GDM1 (cell line): ENCODE data around the gene TIPARP.

Source experiments
- DNase-seq: peaks from one replicate; lab custom pipeline; 2025; lab: John Stamatoyannopoulos, UW

The TIPARP gene

GRCh38 chr3:156741935-156742334 is 67.5 kb downstream of the TIPARP start:
- DNase-seq = no peak

- no peak for DNase-seq
These were observed 68.0 kb downstream of the TIPARP start for GRCh38 chr3:156742401-156742800.

GRCh38 chr3:156743859-156744258 is 69.5 kb downstream of the TIPARP start:
- no peak for DNase-seq

GRCh38 chr3:156744631-156745030 is 70.2 kb downstream of the TIPARP start:
- DNase-seq = no peak

- no peak for DNase-seq
These were observed 71.4 kb downstream of the TIPARP start for GRCh38 chr3:156745766-156746165.

- DNase-seq = no peak
These were observed 72.7 kb downstream of the TIPARP start for GRCh38 chr3:156747046-156747445.

- DNase-seq = no peak
These were observed 74.9 kb downstream of the TIPARP start for GRCh38 chr3:156749244-156749643.

- no peak for DNase-seq
These were observed 75.9 kb downstream of the TIPARP start for GRCh38 chr3:156750191-156750873.

- peak; percentile 2 for DNase-seq
These were observed 76.5 kb downstream of the TIPARP start for GRCh38 chr3:156750874-156751245.

GRCh38 chr3:156751461-156752025 is 77.2 kb downstream of the TIPARP start:
- DNase-seq = no peak
